A549 treated with RU486 at 1 μM for 4 hours (cell line): ENCODE data around the gene RSL24D1. TPM values are rescaled to one million over a fixed set of nuclear protein-coding genes. Genes with fewer than 3 reads are reported as not detected.

Experiments
- total RNA-seq: library from RNA; stranded (reverse); fragments of 200-300 nt; extraction: Qiagen RNA extraction; gene quantifications from 5 replicates; pipeline ENCODE4 v1.2.3, GENCODE V29; 2022; ENCODE audit warnings: low read depth

Gene RSL24D1
- 62.1 to 116 TPM (median 101 TPM) in 5 replicates for total RNA-seq

GRCh38 chr15:55196458-55197361 is at the start of gene RSL24D1:
Gene RSL24D1 (minus strand): TSS chr15:55196941. CDS start chr15:55196890, 51 bp downstream.

Other genes starting within 250 kb of the RSL24D1 start
- gene RAB27A, start 92.9 kb upstream of the RSL24D1 start, total RNA-seq, result 7.9 to 12.1 TPM (median 10.9 TPM) in 5 replicates
- gene PIGBOS1, start 122.2 kb upstream of the RSL24D1 start, total RNA-seq, result 20.8 to 33.4 TPM (median 28.2 TPM) in 5 replicates
- 5.6 to 15.9 TPM (median 13.2 TPM) in 5 replicates for gene PIGB, start 122.3 kb upstream of the RSL24D1 start, total RNA-seq
- gene CCPG1, start 211.4 kb upstream of the RSL24D1 start, total RNA-seq, result 30.6 to 40.6 TPM (median 38.8 TPM) in 5 replicates
- gene PIERCE2, start 211.6 kb upstream of the RSL24D1 start, total RNA-seq, result 1.8 to 4.8 TPM (median 4.3 TPM) in 5 replicates